Prostate gland (tissue), 2 donors: ENCODE data around the gene METTL26. TPM values are rescaled to one million over a fixed set of nuclear protein-coding genes. Genes with fewer than 3 reads are reported as not detected.
A peak's percentile ranks its signal among the peaks of the same experiment; 100 is the strongest.

ENCODE experiments used
- DNase-seq: peaks from one replicate; pipeline ENCODE4 v3.0.0-alpha.2; 2019; ENCODE audit warnings: low spot score
- H3K27ac ChIP-seq, 2 donors: fragments of 200-600 bp; sonication (generic); 2 replicates each; pipeline ENCODE4 v1.5.1; 2017 to 2019
- H3K27me3 ChIP-seq: fragments of 200-600 bp; sonication (generic); replicated peaks from 2 replicates; pipeline ENCODE4 v1.5.1; 2019; ENCODE audit not compliant: insufficient read depth
- H3K36me3 ChIP-seq, 2 donors: fragments of 200-600 bp; sonication (generic); 1 replicate in 1 of 2; 2 replicates in 1 of 2; pipeline versions ENCODE4 v1.5.1 to v1.8.1; 2017 to 2019
- H3K4me1 ChIP-seq: fragments of 200-600 bp; sonication (generic); replicated peaks from 2 replicates; pipeline ENCODE4 v1.5.1; 2019
- H3K4me3 ChIP-seq, 2 donors: fragments of 200-600 bp; sonication (generic); 2 replicates each; pipeline ENCODE4 v1.5.1; 2017 to 2019
- H3K9me3 ChIP-seq: fragments of 200-600 bp; sonication (generic); 2 replicates; pipeline ENCODE4 v1.5.1; 2017
- POLR2A ChIP-seq: fragments of 450-650 bp; IDR thresholded peaks from one replicate; pipeline ENCODE4 v1.6.1; 2016; ENCODE audit warnings: antibody characterized with exemption, mild to moderate bottlenecking
- POLR2AphosphoS5 ChIP-seq: sonication (generic); formaldehyde crosslinking; IDR thresholded peaks from one replicate; pipeline ENCODE4 v1.6.1; 2017; ENCODE audit warnings: antibody characterized with exemption
- WGBS: methylation state at CpG from one replicate; pipeline ENCODE4 v1.1.5; 2018; 5-methylcytosine and 5-hydroxymethylcytosine counted together
- intact Hi-C: fragments of 100-400 bp; cut with DNase I; formaldehyde crosslinking; loops from one replicate; pipeline ENCODE4 v1.14.2; 2022
- total RNA-seq, 2 donors: library from RNA; depleted of rRNA; stranded (reverse); fragments of >200 nt; gene quantifications; one replicate each; pipeline ENCODE4 v1.1.0, GENCODE V29; 2016
- TF ChIP-seq, protein P1 (sequence below), 4 experiments: fragments of 200-600 bp in 2 of 4; fragments of 450-650 bp in 2 of 4; sonication (generic) in 2 of 4; IDR thresholded peaks; 1 replicate in 3 of 4; 2 replicates in 1 of 4; pipeline ENCODE4 v1.5.1; 2016 to 2019; ENCODE audit warnings: antibody characterized with exemption in 4 of 4, mild to moderate bottlenecking in 2 of 4, moderate library complexity in 2 of 4

Gene METTL26
- total RNA-seq, 2 donors from 2014 or later = 179 to 207 TPM

DNA sequence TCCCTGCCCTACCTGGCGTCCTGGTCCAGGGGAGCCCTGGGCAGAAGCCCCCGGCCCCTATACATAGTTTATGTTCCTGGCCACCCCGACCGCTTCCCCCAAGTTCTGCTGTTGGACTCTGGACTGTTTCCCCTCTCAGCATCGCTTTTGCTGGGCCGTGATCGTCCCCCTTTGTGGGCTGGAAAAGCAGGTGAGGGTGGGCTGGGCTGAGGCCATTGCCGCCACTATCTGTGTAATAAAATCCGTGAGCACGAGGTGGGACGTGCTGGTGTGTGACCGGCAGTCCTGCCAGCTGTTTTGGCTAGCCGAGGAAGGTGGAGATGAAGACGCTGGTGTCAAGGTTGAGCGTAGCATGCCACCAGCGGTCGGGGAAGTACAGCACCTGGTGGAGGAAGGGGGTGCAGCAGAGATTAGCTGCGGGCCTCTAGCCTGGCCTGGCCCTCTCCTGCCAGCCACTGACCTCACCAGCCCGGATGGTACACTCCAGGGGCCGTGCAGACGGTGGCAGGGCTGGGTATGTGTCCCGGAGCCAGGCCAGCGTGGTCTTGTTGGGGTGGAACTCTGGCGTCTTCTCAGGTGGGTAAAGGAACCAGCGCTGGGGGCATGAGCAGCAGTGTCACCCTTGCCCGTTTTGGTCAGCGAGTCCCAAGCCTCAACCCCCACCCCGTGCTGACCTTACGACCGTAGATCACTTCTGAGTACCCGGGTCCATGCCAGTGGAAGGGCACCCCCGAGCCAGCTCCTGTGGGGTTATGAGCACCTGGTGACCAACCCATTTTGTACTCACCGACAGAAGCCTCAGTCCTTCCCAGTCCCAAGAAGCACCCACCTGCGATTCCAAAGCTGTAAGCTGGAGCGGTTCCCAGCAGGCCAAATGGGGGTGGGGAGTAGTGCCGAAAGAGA, 46.6 kb upstream of the METTL26 start:
- Histone ChIP-seq H3K27me3 (no peaks in the 10 kb centered on the region), H3K27ac (no peak overlapping the region), H3K4me3 (no peak overlapping the region), H3K36me3 (peaks cover 7 to 10% of the 10 kb centered on the region in 2 donors), H3K4me1 (peaks cover 25% of the 10 kb centered on the region), H3K9me3 (no peaks in the 10 kb centered on the region)
- no peak for TF ChIP-seq POLR2AphosphoS5
- TF ChIP-seq POLR2A = no peak
- TF ChIP-seq, protein P1, sequence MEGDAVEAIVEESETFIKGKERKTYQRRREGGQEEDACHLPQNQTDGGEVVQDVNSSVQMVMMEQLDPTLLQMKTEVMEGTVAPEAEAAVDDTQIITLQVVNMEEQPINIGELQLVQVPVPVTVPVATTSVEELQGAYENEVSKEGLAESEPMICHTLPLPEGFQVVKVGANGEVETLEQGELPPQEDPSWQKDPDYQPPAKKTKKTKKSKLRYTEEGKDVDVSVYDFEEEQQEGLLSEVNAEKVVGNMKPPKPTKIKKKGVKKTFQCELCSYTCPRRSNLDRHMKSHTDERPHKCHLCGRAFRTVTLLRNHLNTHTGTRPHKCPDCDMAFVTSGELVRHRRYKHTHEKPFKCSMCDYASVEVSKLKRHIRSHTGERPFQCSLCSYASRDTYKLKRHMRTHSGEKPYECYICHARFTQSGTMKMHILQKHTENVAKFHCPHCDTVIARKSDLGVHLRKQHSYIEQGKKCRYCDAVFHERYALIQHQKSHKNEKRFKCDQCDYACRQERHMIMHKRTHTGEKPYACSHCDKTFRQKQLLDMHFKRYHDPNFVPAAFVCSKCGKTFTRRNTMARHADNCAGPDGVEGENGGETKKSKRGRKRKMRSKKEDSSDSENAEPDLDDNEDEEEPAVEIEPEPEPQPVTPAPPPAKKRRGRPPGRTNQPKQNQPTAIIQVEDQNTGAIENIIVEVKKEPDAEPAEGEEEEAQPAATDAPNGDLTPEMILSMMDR (IDR thresholded peaks at IDR 0.05) = no peak
- DNase-seq = no peak
- WGBS = 72% methylated on average over 36 of the region's 36 CpGs
- intact Hi-C loops = no loop called here

DNA sequence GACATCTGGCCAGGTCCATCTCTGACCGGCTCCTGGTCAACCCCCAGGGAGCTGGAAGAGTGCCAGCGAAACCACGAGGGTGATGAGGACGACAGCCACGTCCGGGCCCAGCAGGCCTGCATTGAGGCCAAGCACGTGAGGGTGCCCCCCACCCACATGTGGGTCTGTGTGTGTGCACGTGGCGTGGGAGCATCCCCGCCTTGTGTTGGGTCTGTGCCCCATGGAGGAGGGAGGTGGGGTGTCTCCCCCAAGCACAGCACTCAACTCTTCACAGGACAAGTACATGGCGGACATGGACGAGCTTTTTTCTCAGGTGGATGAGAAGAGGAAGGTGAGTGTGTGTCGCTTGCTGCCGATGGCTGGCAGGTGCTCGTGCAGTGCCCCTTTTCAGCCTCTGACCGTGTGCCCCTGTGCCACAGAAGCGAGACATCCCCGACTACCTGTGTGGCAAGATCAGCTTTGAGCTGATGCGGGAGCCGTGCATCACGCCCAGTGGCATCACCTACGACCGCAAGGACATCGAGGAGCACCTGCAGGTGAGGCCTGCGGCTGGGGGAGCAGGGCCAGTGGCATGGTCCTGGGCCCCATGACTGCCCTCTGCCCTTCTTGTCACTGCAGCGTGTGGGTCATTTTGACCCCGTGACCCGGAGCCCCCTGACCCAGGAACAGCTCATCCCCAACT, 45.8 kb upstream of the METTL26 start:
- no peak for DNase-seq
- H3K36me3 ChIP-seq = peaks cover 7 to 10% of the 10 kb centered on the region in 2 donors
- intact Hi-C loops = no loop called here
- H3K4me1 ChIP-seq = peaks cover 25% of the 10 kb centered on the region
- TF ChIP-seq, protein P1 (IDR thresholded peaks at IDR 0.05) = no peak
- no peak for TF ChIP-seq POLR2AphosphoS5
- TF ChIP-seq POLR2A = no peak
- H3K4me3 ChIP-seq = no peak overlapping the region
- no peaks in the 10 kb centered on the region for H3K9me3 ChIP-seq
- 73% methylated on average over 26 of the region's 28 CpGs for WGBS
- H3K27me3 ChIP-seq = no peaks in the 10 kb centered on the region
- H3K27ac ChIP-seq = no peak overlapping the region

DNA sequence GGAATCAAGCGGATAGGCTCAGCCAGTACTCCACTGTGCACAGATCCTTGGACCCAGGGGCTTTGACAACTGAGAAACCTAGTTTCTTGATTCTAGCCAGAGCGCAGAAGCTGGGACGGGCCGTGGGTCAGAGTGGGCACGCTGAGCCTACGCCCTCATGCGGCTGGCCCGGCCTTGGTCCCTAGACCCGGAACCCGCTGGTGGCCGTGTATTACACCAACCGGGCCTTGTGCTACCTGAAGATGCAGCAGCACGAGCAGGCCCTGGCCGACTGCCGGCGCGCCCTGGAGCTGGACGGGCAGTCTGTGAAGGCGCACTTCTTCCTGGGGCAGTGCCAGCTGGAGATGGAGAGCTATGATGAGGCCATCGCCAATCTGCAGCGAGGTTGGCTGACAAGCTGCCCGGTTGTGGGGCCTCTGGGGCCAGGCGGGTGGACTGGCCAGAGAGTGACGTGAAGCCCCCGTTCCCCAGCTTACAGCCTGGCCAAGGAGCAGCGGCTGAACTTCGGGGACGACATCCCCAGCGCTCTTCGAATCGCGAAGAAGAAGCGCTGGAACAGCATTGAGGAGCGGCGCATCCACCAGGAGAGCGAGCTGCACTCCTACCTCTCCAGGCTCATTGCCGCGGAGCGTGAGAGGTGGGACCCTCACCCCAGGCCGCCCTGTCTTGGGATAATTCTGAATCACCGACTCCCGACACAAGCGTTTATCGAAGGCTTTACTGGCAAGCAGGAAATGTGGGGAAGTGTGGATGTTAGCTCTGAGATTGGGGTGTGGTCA, 45.1 kb upstream of the METTL26 start:
- Histone ChIP-seq H3K4me3 (peak overlapping the region; percentile 69 to 82), H3K27me3 (no peaks in the 10 kb centered on the region), H3K27ac (peak overlapping the region; percentile 88 to 93), H3K36me3 (peaks cover 7 to 10% of the 10 kb centered on the region in 2 donors), H3K9me3 (no peaks in the 10 kb centered on the region), H3K4me1 (peaks cover 25% of the 10 kb centered on the region)
- TF ChIP-seq, protein P1 (IDR thresholded peaks at IDR 0.05) = no peak
- TF ChIP-seq POLR2AphosphoS5 = no peak
- no peak for TF ChIP-seq POLR2A
- DNase-seq = no peak
- intact Hi-C loops = no loop called here
- 42% methylated on average over 44 of the region's 44 CpGs for WGBS

DNA sequence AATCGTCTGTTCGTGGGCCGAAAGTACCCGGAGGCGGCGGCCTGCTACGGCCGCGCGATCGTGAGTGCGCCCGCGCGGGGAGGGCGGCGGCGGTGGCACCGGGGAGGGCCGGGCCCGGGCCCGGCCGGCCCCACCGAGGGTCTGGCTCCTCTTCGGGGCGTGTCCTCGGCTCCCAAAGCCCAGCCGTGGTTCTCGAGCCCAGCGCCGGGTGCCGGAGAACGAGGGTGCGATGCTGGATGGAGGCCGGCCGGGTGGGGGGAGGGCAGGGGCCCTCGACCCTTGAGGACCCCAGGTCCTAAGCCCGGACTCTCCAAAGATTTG, 44.5 kb upstream of the METTL26 start:
- peak overlapping the region; percentile 88 to 93 for H3K27ac ChIP-seq
- peaks cover 7 to 10% of the 10 kb centered on the region in 2 donors for H3K36me3 ChIP-seq
- no peaks in the 10 kb centered on the region for H3K9me3 ChIP-seq
- TF ChIP-seq POLR2AphosphoS5 (no peak), POLR2A (no peak)
- TF ChIP-seq, protein P1 (IDR thresholded peaks at IDR 0.05) = no peak
- peaks cover 25% of the 10 kb centered on the region for H3K4me1 ChIP-seq
- H3K27me3 ChIP-seq = no peaks in the 10 kb centered on the region
- peak overlapping the region; percentile 69 to 82 for H3K4me3 ChIP-seq
- WGBS = 2% methylated on average over 27 of the region's 38 CpGs
- DNase-seq = no peak
- intact Hi-C loops = no loop called here
